T-helper 1 cell treated with Interleukin-12 subunit alpha and Interleukin-12 subunit beta and Interleukin-4 antibody, amounts not matched to agents 30 μg/mL and 1 μg/mL, for 36 hours (primary cell): ENCODE data around the gene PLIN5.
"Not testable (repeated sequence)": the region's sequence is repeated elsewhere in the genome, so short reads cannot be mapped to it uniquely, and the experiment has no call there.

ENCODE experiments used
- H3K27ac Mint-ChIP-seq: one replicate; pipeline ENCODE4 v1.8.0; 2021; ENCODE audit warnings: mild to moderate bottlenecking, mixed read lengths
- H3K27me3 Mint-ChIP-seq: one replicate; pipeline ENCODE4 v1.8.0; 2021; ENCODE audit warnings: low read depth, mixed read lengths
- H3K36me3 Mint-ChIP-seq: one replicate; pipeline ENCODE4 v1.8.0; 2021; ENCODE audit warnings: low read depth, mixed read lengths
- H3K4me1 Mint-ChIP-seq: one replicate; pipeline ENCODE4 v1.8.0; 2021; ENCODE audit warnings: low read depth, mixed read lengths
- H3K4me3 Mint-ChIP-seq: one replicate; pipeline ENCODE4 v1.8.0; 2021; ENCODE audit warnings: mild to moderate bottlenecking, moderate library complexity, mixed read lengths
- H3K9me3 Mint-ChIP-seq: one replicate; pipeline ENCODE4 v1.8.0; 2021; ENCODE audit warnings: mixed read lengths

Gene PLIN5

DNA sequence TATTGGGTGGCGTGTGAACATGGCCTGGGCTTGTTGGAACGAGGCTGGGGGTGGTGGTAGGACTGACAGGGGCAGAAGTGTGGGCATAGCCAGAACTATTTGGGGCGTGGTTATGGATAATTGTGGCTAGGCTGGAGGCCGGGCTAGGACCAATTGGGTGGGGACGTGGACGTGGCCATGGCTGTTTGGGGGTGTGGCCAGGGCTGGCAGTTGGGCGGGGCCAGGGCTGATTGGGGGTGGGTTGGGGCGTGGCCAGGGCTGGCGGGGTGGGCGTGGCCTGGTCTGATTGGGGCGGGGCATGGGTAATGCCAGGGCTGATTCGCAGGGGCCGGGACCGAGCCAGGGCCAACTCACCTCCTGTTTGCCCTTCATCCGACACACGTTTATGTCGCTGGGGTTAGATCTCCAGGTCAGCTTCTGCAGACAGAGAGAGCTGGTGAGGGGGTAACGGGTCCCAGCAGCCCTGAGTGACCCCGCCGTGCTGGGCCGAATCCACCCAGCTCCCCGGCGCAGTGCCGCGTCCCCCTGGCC, 21.6 kb upstream of the PLIN5 start:
- H3K4me1 Mint-ChIP-seq, result no peaks in the 10 kb centered on the region
- H3K4me3 Mint-ChIP-seq, result no peak overlapping the region
- no peaks in the 10 kb centered on the region for H3K9me3 Mint-ChIP-seq
- no peaks in the 10 kb centered on the region for H3K27me3 Mint-ChIP-seq
- no peak overlapping the region for H3K27ac Mint-ChIP-seq
- H3K36me3 Mint-ChIP-seq, result no peaks in the 10 kb centered on the region

DNA sequence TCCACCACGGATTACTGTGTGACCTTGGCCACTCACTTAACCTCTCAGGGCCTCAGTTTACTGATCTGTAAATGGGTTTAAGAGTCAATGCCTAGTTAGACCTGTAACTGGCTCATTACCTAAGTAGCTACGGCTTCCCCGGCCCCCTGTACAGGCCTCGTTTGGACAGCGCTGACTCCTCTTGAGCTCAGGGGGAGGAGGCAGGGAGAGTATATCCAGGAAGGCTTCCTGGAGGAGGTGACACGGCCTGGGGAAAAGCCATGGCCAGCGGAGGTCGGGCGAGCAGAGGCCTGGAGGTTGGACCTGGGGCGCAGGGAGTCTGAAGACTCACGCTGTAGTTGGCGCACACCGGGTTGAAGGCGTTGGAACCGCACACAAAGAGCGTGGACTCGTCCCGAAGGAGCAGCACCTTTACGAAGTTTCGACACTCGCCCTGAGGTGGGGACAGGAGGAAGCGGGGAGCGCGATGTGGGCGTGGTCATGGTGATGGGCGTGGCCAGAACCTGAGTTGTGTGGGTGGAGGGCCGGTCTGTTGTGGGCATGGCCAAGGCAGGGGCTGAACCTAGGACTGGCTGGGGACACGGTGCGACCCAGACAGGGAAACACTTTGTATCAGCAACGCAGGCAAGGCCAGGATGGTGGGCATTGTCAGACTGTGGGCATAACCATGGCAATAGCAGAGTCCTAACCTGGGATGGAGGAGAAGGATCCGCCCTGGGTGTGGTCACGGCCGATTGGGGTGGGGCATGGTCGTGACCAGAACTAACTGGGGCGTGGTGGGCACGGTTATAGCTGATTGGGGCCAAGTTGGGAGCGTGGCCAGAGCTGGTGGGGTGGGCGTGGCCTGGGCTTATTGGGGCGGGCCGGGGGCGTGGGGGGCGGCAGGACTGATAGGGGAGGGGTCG, 20.9 kb upstream of the PLIN5 start:
- Mint-ChIP-seq H3K36me3 (no peaks in the 10 kb centered on the region), H3K4me1 (no peaks in the 10 kb centered on the region), H3K9me3 (no peaks in the 10 kb centered on the region), H3K27ac (no peak overlapping the region), H3K4me3 (no peak overlapping the region), H3K27me3 (no peaks in the 10 kb centered on the region)

DNA sequence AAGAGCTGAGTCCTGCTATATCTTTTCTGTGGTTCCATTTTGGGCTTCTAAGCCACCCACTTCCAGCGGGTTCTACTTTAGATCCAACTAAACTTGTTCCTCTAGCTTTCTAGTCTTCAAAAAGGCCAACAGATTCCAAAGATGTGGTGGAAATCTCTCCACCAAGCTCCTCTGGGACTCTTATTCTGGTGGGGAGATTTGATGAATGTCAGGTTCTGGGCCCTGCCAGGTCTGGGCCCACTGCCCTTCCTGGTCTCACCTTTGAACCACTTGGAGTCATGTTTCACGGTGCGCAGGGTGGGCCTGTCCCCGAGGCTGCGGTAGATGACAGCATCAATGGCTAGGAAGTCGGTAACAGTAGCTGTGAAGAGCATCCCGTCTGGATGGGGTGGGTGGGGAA, 19.7 kb upstream of the PLIN5 start:
- Mint-ChIP-seq H3K36me3 (no peaks in the 10 kb centered on the region), H3K27ac (no peak overlapping the region), H3K4me1 (no peaks in the 10 kb centered on the region), H3K9me3 (no peaks in the 10 kb centered on the region), H3K27me3 (no peaks in the 10 kb centered on the region), H3K4me3 (no peak overlapping the region)

DNA sequence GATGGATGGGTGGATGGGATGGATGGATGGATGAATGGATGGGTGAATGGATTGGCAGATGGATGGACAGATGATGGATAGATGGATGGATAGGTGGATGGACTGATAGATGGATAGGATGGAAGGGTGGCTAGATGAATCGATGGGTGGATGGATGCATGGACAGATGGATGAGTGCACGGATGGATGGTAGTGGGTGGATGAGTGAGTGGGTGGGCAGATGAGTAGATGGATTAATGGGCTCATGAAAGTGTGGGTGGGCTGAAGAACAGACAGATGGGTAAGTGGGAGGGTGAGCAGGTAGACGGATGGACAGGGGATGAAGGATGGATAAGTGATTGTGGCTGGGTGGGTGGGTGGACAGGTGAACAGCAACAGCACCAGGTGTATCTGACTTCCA, 18.8 kb upstream of the PLIN5 start:
- H3K36me3 Mint-ChIP-seq, result no peaks in the 10 kb centered on the region
- H3K4me3 Mint-ChIP-seq, result no peak overlapping the region
- H3K4me1 Mint-ChIP-seq, result no peaks in the 10 kb centered on the region
- H3K9me3 Mint-ChIP-seq, result no peaks in the 10 kb centered on the region
- no peak overlapping the region for H3K27ac Mint-ChIP-seq
- H3K27me3 Mint-ChIP-seq, result no peaks in the 10 kb centered on the region

DNA sequence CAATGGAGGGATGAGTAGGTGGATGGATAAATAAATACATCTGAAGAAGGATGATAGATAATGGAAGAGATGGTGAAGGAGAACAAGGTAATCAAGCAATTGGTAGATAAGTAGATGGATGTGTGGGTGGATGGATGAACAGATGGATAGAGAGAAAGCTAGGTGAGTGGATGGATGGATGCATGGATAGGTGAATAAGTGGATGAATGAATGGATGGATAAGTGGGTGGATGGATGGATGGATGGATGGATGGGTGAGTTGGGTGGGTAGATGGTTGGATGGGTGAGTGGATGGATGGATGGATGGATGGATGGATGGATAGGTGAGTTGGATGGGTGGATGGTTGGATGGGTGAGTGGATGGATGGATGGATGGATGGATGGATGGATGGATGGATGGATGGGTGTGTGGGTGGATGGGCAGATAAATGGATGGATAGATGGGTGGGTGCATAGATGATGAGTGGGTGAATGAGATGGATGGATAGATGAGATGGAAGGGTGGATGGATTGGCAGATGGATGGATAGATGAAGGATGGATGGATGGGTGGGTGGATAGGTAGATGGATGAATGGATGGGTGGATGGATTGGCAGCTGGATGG, 18.2 kb upstream of the PLIN5 start:
- Mint-ChIP-seq H3K4me3 (no peak overlapping the region), H3K9me3 (no peaks in the 10 kb centered on the region), H3K27me3 (no peaks in the 10 kb centered on the region), H3K36me3 (no peaks in the 10 kb centered on the region), H3K27ac (no peak overlapping the region), H3K4me1 (no peaks in the 10 kb centered on the region)

DNA sequence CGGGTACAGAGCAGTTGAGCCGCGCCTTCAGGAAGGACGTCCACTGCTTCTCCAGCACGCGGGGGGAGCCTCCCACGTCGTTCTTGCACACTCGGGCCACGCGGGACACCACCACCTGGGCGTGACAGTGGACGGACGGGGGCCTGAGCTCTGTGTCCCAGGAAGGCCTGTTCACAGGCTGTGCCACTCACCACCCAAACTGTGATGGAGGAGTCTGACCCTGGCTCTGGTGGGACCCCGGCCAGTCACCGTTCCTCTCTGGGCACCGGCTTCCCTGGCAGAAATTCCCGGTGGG, 17.4 kb upstream of the PLIN5 start:
- no peaks in the 10 kb centered on the region for H3K36me3 Mint-ChIP-seq
- H3K4me1 Mint-ChIP-seq, result no peaks in the 10 kb centered on the region
- H3K4me3 Mint-ChIP-seq, result no peak overlapping the region
- no peak overlapping the region for H3K27ac Mint-ChIP-seq
- no peaks in the 10 kb centered on the region for H3K9me3 Mint-ChIP-seq
- no peaks in the 10 kb centered on the region for H3K27me3 Mint-ChIP-seq

DNA sequence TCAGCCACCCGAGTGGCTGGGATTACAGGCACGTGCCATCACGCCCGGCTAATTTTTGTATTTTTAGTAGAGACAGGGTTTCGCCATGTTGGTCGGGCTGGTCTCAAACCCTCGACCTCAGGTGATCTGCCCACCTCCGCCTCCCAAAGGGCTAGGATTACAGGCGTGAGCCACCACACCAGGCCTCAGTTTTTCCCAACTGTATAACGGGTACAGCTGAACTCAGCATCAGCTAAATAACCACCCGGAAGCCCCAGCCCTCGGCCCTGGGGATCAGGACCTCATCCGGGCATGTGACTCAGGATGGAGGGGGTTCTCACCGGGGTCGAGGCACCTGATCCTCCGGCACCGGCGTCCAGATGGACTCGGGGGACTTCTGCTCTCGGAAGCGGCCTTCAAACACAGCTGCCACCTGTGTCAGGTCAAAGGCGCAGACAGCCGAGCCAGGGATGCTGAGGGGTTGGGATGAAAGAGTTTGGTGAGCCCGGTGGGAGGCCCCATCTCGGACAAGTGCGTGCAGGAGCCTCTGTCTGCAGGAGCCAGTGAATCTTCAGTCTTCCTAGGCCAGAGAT, 15.5 kb upstream of the PLIN5 start:
- Mint-ChIP-seq H3K9me3 (no peaks in the 10 kb centered on the region), H3K4me3 (no peak overlapping the region), H3K27me3 (no peaks in the 10 kb centered on the region), H3K36me3 (no peaks in the 10 kb centered on the region), H3K27ac (no peak overlapping the region), H3K4me1 (no peaks in the 10 kb centered on the region)

DNA sequence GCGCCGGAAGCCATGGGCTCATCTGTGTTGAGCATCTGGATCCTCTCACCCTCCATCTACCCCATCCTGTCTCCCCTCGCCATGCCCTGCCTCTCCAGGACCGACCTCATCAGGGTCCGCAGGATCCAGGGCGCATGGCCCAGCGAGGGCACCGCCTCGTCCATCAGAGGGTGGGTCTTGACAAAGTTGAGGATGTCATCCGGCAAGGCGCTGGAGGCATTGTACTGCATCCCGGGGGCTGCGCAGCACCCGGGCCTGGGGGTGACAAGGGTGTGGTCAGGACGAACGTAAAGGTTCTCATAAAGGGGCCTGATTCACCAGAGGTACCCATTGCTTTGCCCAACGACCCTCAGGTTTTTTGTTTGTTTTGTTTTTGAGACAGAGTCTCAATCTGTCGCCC, 15.0 kb upstream of the PLIN5 start:
- Mint-ChIP-seq H3K27me3 (no peaks in the 10 kb centered on the region), H3K4me3 (no peak overlapping the region), H3K4me1 (no peaks in the 10 kb centered on the region), H3K9me3 (no peaks in the 10 kb centered on the region), H3K36me3 (no peaks in the 10 kb centered on the region), H3K27ac (no peak overlapping the region)

DNA sequence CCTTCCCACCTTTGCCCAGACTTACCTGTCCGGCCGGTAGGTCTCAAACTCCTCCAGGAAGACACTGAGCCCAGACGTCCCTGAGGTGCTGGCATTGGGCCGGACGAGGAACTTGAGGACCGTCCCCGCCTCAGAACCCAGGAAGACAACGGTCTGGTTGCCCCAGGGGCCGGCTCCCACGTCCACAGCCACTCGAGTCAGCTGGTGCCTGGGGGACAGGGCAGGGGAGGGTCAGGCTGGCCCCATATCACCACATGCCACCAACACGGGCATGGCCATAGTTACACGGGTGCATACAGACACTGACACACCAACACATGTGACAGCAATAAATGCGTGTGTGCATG, 13.2 kb upstream of the PLIN5 start:
- Mint-ChIP-seq H3K4me1 (no peaks in the 10 kb centered on the region), H3K27me3 (no peaks in the 10 kb centered on the region), H3K4me3 (no peak overlapping the region), H3K36me3 (no peaks in the 10 kb centered on the region), H3K9me3 (no peaks in the 10 kb centered on the region), H3K27ac (no peak overlapping the region)

DNA sequence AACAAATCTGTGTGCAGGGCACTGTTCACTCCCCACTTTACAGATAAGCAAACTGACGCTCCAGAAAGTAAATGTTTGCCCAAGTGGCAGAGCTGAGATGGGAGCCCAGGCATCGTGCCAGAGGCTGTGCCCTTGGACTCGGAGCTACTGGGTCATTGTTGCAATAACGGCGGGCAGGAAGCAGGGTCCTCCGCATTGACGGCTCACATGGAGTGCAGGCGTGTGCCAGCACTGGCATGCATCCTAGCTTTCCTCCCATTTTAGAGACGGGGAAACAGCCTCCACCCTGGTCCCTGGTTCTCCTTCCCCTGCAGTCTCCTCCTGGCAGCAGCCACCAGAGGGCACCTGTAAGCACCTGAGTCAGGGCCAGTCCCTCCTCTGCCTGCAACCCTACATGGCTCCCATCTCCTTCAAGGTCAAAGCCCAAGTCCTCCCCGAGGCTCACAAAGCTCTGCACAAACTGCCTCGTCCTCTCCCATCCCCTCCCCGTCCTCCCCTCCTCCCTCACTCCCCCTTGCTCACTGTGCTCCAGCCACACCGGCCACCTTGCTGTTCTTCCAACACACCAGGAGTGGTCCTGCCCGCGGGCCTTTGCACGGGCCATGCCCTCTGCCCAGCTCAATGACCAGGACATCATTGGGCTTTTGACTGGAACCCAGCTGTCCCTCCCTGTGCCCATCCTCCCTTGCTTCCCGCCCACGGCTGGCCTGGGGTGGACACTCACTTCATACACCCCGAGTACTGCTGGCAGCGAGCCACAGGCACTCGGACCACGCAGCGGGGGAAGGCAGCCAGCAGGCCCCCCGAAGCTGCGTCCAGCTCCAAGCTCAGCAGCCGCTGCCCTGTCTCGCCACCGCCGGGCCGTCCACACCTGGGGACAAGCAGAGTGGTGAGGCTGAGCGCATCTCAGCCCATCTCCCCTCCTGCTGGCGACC, 12.5 kb upstream of the PLIN5 start:
- no peaks in the 10 kb centered on the region for H3K4me1 Mint-ChIP-seq
- H3K9me3 Mint-ChIP-seq, result no peaks in the 10 kb centered on the region
- H3K36me3 Mint-ChIP-seq, result no peaks in the 10 kb centered on the region
- H3K27ac Mint-ChIP-seq, result no peak overlapping the region
- no peak overlapping the region for H3K4me3 Mint-ChIP-seq
- no peaks in the 10 kb centered on the region for H3K27me3 Mint-ChIP-seq

DNA sequence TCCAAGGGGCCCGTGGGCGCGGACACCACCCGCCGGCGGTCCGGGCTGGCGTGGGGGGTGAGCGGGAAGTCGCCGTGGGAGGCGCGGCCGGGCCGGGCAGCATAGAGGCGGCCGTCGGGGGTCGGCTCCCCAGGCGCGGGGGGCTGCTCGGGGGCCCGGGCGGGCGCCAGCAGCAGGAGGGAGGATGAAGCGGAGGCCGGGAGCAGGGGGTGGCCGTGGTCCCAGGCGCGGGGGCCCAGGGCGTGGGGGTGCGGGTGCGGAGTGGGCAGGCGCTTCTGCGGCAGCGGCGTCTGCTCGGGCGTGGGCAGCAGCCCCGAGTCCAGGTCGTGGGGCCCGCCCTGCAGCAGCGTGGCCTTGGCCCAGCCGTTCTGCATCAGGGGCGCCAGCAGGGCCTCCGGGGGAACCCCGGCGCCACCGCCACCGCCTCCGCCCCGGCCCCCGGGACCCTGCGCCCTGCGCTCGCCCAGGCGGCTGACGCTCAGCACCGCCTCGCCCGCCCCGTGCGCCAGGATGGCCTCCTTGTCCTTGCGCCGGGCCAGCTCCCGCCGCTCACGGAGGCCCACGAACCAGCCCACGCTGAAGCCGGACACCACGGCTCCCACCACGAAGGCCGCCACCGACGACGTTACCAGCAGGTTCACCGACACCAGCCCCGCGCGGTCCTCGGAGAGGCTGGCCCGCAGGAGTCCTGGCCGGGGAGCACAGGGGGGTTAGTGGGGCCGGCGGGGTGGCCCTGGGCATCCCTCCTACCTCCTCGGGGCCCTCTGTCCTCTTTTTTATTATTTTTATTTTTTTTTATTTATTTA, 9.0 kb upstream of the PLIN5 start:
- Mint-ChIP-seq H3K4me3 (no peak overlapping the region), H3K27ac (no peak overlapping the region), H3K9me3 (no peaks in the 10 kb centered on the region), H3K36me3 (no peaks in the 10 kb centered on the region), H3K4me1 (peaks cover 6% of the 10 kb centered on the region), H3K27me3 (no peaks in the 10 kb centered on the region)

DNA sequence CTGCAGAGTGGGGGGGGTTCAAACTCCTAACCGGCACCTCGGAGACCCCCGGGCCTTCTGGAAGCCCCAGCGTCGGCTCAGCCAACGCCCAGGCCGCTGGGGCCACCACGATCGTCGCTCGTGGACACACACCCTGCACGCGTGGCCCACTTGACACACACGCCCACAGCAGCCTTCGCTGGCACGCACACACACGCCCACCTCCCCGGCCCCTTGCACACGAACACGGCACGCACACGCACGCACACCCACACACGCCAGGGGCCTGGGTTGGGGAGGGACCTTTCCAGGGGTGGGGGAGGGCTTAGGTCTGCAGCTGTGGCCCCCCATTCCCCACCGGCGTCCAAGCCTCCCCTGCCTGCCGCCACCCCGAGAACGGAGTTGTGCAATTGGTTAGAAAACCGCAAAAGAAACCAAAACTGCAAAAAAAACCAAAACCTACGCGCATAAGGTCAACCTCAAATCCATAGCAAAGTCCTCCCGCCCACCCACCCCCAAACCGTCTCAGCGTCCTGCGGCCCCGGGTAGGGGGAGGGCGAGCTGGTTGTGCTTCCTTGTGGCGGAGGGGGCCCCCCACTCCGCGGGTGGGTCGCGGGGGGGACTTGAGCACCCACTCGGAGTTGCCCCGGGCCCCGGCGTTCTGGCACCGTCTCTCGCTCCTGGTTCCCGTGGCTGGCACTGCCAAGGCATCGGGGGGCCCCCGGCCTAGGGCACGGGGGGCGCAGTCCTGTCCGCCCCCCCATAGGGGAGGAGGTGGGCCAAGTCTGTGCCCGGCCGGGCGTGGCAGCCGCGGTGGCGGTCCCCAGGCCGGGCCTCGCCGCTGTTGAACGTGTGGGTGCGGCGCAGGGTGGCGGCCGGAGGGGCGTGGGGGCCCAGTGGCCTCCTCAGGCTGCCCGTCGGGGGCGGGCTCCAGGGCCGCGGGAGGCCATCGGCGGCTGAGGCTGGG, 8.1 kb upstream of the PLIN5 start:
- Mint-ChIP-seq H3K4me3 (no peak overlapping the region), H3K27me3 (no peaks in the 10 kb centered on the region), H3K9me3 (no peaks in the 10 kb centered on the region), H3K27ac (no peak overlapping the region), H3K36me3 (no peaks in the 10 kb centered on the region), H3K4me1 (peaks cover 6% of the 10 kb centered on the region)

DNA sequence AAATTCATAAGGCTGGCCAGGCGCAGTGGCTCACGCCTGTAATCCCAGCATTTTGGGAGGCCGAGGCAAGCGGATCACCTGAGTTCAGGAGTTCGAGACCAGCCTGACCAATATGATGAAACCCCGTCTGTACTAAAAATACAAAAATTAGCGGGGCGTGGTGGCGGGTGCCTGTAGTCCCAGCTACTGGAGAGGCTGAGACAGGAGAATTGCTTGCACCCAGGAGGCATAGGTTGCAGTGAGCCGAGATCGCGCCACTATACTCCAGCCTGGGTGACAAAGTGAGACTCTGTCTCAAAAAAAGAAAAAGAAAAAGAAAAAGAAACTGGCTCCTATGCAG, 6.8 kb upstream of the PLIN5 start:
- H3K4me3 Mint-ChIP-seq, H3K9me3 Mint-ChIP-seq, H3K4me1 Mint-ChIP-seq, H3K27me3 Mint-ChIP-seq, H3K27ac Mint-ChIP-seq, H3K36me3 Mint-ChIP-seq: not testable (repeated sequence)
